IPS-18a (cell line): ENCODE measurements around the gene HOXD10.

Experiments
- H3K27ac ChIP-seq: one replicate; pipeline ENCODE4 v1.5.1; 2013; ENCODE audit warnings: low read length
- H3K27me3 ChIP-seq: one replicate; pipeline ENCODE4 v1.6.1; 2013; ENCODE audit warnings: mild to moderate bottlenecking, low read length; ENCODE audit not compliant: control insufficient read depth, insufficient read depth
- H3K36me3 ChIP-seq: one replicate; pipeline ENCODE4 v1.6.1; 2013; ENCODE audit warnings: low read depth, low read length; ENCODE audit not compliant: control insufficient read depth
- H3K4me1 ChIP-seq: one replicate; pipeline ENCODE4 v1.6.1; 2013; ENCODE audit warnings: low read depth, low read length; ENCODE audit not compliant: control insufficient read depth
- H3K4me3 ChIP-seq: one replicate; pipeline ENCODE4 v1.5.1; 2013; ENCODE audit warnings: low read length
- H3K9ac ChIP-seq: one replicate; pipeline ENCODE4 v1.6.1; 2013; ENCODE audit warnings: mild to moderate bottlenecking, low read length, moderate library complexity
- H3K9me3 ChIP-seq: one replicate; pipeline ENCODE4 v1.6.1; 2013; ENCODE audit warnings: low read depth, low read length; ENCODE audit not compliant: control insufficient read depth

The HOXD10 gene

GRCh38 chr2:176140513-176141317 lies 24.1 kb downstream of the HOXD10 start:
- no peaks in the 10 kb centered on the region for H3K4me1 ChIP-seq
- H3K9ac ChIP-seq, result no peak overlapping the region
- no peak overlapping the region for H3K27ac ChIP-seq
- H3K4me3 ChIP-seq, result peak overlapping the region; percentile 56
- no peaks in the 10 kb centered on the region for H3K9me3 ChIP-seq
- peaks cover 100% of the 10 kb centered on the region for H3K27me3 ChIP-seq
- H3K36me3 ChIP-seq, result no peaks in the 10 kb centered on the region

- no peaks in the 10 kb centered on the region for H3K4me1 ChIP-seq
- no peaks in the 10 kb centered on the region for H3K9me3 ChIP-seq
- H3K27me3 ChIP-seq, result peaks cover 100% of the 10 kb centered on the region
- no peaks in the 10 kb centered on the region for H3K36me3 ChIP-seq
- no peak overlapping the region for H3K9ac ChIP-seq
- H3K4me3 ChIP-seq, result no peak overlapping the region
- no peak overlapping the region for H3K27ac ChIP-seq
Measured at GRCh38 chr2:176142281-176142680, 25.7 kb downstream of the HOXD10 start.

- Histone ChIP-seq H3K27ac (no peak overlapping the region), H3K4me1 (no peaks in the 10 kb centered on the region), H3K9me3 (no peaks in the 10 kb centered on the region), H3K36me3 (no peaks in the 10 kb centered on the region), H3K27me3 (peaks cover 100% of the 10 kb centered on the region), H3K9ac (no peak overlapping the region), H3K4me3 (no peak overlapping the region)
Measured at GRCh38 chr2:176145085-176145969, 28.7 kb downstream of the HOXD10 start.

GRCh38 chr2:176146101-176146500 lies 29.5 kb downstream of the HOXD10 start:
- Histone ChIP-seq H3K4me1 (no peaks in the 10 kb centered on the region), H3K9ac (no peak overlapping the region), H3K27me3 (peaks cover 100% of the 10 kb centered on the region), H3K4me3 (no peak overlapping the region), H3K36me3 (no peaks in the 10 kb centered on the region), H3K27ac (no peak overlapping the region), H3K9me3 (no peaks in the 10 kb centered on the region)

- no peak overlapping the region for H3K27ac ChIP-seq
- H3K36me3 ChIP-seq, result no peaks in the 10 kb centered on the region
- H3K27me3 ChIP-seq, result peaks cover 100% of the 10 kb centered on the region
- H3K9me3 ChIP-seq, result no peaks in the 10 kb centered on the region
- H3K9ac ChIP-seq, result no peak overlapping the region
- H3K4me3 ChIP-seq, result no peak overlapping the region
- no peaks in the 10 kb centered on the region for H3K4me1 ChIP-seq
Measured at GRCh38 chr2:176146645-176147044, 30.1 kb downstream of the HOXD10 start.

- Histone ChIP-seq H3K4me1 (no peaks in the 10 kb centered on the region), H3K27ac (no peak overlapping the region), H3K9ac (no peak overlapping the region), H3K36me3 (no peaks in the 10 kb centered on the region), H3K27me3 (peaks cover 100% of the 10 kb centered on the region), H3K4me3 (no peak overlapping the region), H3K9me3 (no peaks in the 10 kb centered on the region)
Measured at GRCh38 chr2:176147210-176147799, 30.7 kb downstream of the HOXD10 start.

- no peaks in the 10 kb centered on the region for H3K36me3 ChIP-seq
- peaks cover 100% of the 10 kb centered on the region for H3K27me3 ChIP-seq
- H3K9me3 ChIP-seq, result no peaks in the 10 kb centered on the region
- no peaks in the 10 kb centered on the region for H3K4me1 ChIP-seq
- H3K9ac ChIP-seq, result no peak overlapping the region
- H3K4me3 ChIP-seq, result no peak overlapping the region
- no peak overlapping the region for H3K27ac ChIP-seq
Measured at GRCh38 chr2:176147800-176148496, 31.4 kb downstream of the HOXD10 start.

GRCh38 chr2:176148751-176149421 lies 32.3 kb downstream of the HOXD10 start:
- Histone ChIP-seq H3K4me1 (no peaks in the 10 kb centered on the region), H3K36me3 (no peaks in the 10 kb centered on the region), H3K27me3 (peaks cover 100% of the 10 kb centered on the region), H3K27ac (no peak overlapping the region), H3K9ac (no peak overlapping the region), H3K4me3 (no peak overlapping the region), H3K9me3 (no peaks in the 10 kb centered on the region)

GRCh38 chr2:176149481-176149938 lies 32.9 kb downstream of the HOXD10 start:
- Histone ChIP-seq H3K27ac (no peak overlapping the region), H3K4me3 (no peak overlapping the region), H3K27me3 (peaks cover 100% of the 10 kb centered on the region), H3K9ac (no peak overlapping the region), H3K9me3 (no peaks in the 10 kb centered on the region), H3K4me1 (no peaks in the 10 kb centered on the region), H3K36me3 (no peaks in the 10 kb centered on the region)

- peaks cover 3% of the 10 kb centered on the region for H3K9me3 ChIP-seq
- H3K36me3 ChIP-seq, result no peaks in the 10 kb centered on the region
- H3K9ac ChIP-seq, result no peak overlapping the region
- H3K27ac ChIP-seq, result no peak overlapping the region
- peaks cover 100% of the 10 kb centered on the region for H3K27me3 ChIP-seq
- peaks cover under 1% of the 10 kb centered on the region for H3K4me1 ChIP-seq
- no peak overlapping the region for H3K4me3 ChIP-seq
Measured at GRCh38 chr2:176149939-176150583, 33.5 kb downstream of the HOXD10 start.
